Measurements from ENCODE around the gene WWC2.

GRCh38 chr4:183139972-183140570 lies 41.0 kb downstream of the WWC2 start:
- TF ChIP-seq POLR2A (IDR thresholded peaks at IDR 0.05), result no peak
- TF ChIP-seq CTCF (IDR thresholded peaks at IDR 0.05), result no peak
